ENCODE results near the gene MEIS1.

MEIS1 gene

DNA sequence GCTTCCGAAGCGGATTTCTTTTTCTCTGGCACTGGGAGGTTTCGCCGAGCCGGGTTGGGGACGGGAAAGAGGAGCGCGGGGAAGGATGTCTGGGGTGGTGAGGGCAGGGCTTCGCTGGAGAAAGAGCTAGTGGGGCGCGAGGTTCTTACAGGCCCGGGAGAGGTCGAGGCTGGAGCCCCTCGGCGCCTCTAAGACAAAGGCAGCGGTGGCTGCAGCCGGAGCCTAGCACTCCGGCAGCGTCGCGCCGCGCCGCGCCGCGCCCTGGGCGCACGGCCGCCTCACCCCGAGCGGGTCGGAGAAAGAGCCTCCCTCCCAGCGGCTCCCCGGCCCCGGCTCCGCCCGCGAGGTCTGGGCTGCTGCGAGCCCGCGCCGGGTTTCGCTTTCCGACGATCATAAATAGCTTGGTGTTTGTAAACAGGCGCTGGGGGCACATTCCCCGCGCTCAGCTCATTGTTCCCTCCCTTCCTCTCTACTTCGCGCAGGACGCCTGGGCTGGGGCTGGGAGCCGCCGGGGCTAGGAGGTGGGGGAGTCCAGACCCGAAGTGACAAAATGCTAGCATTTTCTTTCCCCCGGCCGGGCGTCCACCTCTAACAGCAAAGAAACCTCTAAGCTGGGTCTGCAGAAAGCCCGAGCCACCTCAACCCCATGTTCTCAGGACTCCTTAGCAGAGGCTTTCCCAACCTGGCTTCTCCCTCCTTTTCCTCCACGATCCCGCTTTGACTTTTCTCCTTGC, 813 bp upstream of the MEIS1 start (continued):
- TF ChIP-seq, protein P1, sequence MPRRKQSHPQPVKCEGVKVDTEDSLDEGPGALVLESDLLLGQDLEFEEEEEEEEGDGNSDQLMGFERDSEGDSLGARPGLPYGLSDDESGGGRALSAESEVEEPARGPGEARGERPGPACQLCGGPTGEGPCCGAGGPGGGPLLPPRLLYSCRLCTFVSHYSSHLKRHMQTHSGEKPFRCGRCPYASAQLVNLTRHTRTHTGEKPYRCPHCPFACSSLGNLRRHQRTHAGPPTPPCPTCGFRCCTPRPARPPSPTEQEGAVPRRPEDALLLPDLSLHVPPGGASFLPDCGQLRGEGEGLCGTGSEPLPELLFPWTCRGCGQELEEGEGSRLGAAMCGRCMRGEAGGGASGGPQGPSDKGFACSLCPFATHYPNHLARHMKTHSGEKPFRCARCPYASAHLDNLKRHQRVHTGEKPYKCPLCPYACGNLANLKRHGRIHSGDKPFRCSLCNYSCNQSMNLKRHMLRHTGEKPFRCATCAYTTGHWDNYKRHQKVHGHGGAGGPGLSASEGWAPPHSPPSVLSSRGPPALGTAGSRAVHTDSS (tag by site-specific recombination; IDR thresholded peaks at IDR 0.05) = no peak
- TF ChIP-seq, protein P2, sequence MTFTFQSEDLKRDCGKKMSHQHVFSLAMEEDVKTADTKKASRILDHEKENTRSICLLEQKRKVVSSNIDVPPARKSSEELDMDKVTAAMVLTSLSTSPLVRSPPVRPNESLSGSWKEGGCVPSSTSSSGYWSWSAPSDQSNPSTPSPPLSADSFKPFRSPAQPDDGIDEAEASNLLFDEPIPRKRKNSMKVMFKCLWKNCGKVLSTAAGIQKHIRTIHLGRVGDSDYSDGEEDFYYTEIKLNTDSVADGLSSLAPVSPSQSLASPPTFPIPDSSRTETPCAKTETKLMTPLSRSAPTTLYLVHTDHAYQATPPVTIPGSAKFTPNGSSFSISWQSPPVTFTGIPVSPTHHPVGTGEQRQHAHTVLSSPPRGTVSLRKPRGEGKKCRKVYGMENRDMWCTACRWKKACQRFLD (tag by site-specific recombination; IDR thresholded peaks at IDR 0.05) = no peak
- TF ChIP-seq ZNF837 (tag by site-specific recombination; IDR thresholded peaks at IDR 0.05) = no peak

DNA sequence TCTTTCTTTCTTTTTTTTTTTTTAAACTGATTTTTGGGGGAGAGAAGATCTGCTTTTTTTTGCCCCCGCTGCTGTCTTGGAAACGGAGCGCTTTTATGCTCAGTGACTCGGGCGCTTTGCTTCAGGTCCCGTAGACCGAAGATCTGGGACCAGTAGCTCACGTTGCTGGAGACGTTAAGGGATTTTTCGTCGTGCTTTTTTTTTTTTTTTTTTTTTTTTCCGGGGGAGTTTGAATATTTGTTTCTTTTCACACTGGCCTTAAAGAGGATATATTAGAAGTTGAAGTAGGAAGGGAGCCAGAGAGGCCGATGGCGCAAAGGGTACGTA, 587 bp downstream of the MEIS1 start:
- ChIA-PET CTCF (interaction anchor here (0.7 to 1.3 kb wide), 7 partner anchors 114 to 883 kb away, joined by 3 to 7 read pairs (median 4); no protein-coding TSS in a partner anchor), POLR2A (interaction anchor here (0.6 to 2.0 kb wide), 8 partner anchors 16 to 1628 kb away, joined by 3 to 10 read pairs (median 4); no protein-coding TSS in a partner anchor)
- Histone ChIP-seq H3K9me3 (ENCODE audit: control insufficient read depth, insufficient read depth, low read depth, low read length) (no peaks in the 10 kb centered on the region), H3K36me3 (ENCODE audit: control insufficient read depth in 2 of 2, insufficient read depth in 1 of 2, low read length in 2 of 2) (peaks cover 4 to 23% of the 10 kb centered on the region in 2 experiments; a peak in 2 of 3 replicates), H3K4me1 (ENCODE audit: control insufficient read depth, insufficient read depth, low read length) (peaks cover 10% of the 10 kb centered on the region; the same call in 1 of the 2 replicates), H3K4me3 (ENCODE audit: low read depth, low read length) (peak overlapping the region; percentile 63), H3K27ac (ENCODE audit: extremely low read depth, low read depth, low read length) (peak overlapping the region; percentile 85)
- TF ChIP-seq ZNF473 (tag by site-specific recombination; IDR thresholded peaks at IDR 0.05) (no peak), ZBTB21 (tag by site-specific recombination; IDR thresholded peaks at IDR 0.05) (no peak), ZNF404 (tag by site-specific recombination; IDR thresholded peaks at IDR 0.05) (no peak), KLF10 (tag by site-specific recombination; IDR thresholded peaks at IDR 0.05) (no peak)

DNA sequence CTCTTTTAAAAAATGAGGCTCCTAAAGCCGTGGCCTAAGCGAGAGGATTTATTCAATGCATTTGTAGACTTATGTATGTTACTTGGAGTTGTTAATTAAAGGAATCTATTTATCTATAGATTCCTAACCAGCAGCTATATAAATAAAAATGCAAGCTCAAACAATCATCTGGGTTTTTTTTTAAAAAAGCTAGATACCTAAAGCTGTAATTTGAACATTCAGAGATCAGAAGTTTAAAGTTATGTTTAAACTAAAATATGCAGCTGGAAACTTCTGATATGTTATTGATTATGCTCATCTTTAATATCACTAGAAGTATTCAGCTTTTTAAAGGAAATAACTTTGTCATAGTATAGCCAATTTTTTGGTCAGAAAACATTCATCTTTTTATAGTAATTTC, 1.0 kb downstream of the MEIS1 start:
- Histone ChIP-seq H3K4me3 (ENCODE audit: low read depth, low read length) (peak overlapping the region; percentile 63), H3K4me1 (ENCODE audit: control insufficient read depth, insufficient read depth, low read length) (peaks cover 6% of the 10 kb centered on the region; the same call in 1 of the 2 replicates), H3K27ac (ENCODE audit: extremely low read depth, low read depth, low read length) (peak overlapping the region; percentile 85; the same call in 1 of the 2 replicates), H3K9me3 (ENCODE audit: control insufficient read depth, insufficient read depth, low read depth, low read length) (no peaks in the 10 kb centered on the region), H3K36me3 (ENCODE audit: control insufficient read depth in 2 of 2, insufficient read depth in 1 of 2, low read length in 2 of 2) (peaks cover 4 to 26% of the 10 kb centered on the region in 2 experiments; a peak in 2 of 3 replicates)
- ChIA-PET CTCF (interaction anchor here (0.7 to 1.3 kb wide), 5 partner anchors 114 to 883 kb away, joined by 3 to 7 read pairs (median 4); no protein-coding TSS in a partner anchor), POLR2A (interaction anchor here (0.7 to 2.0 kb wide), 4 partner anchors 15 to 1627 kb away, joined by 3 to 6 read pairs (median 4); no protein-coding TSS in a partner anchor)
- TF ChIP-seq BCL11A (tag by site-specific recombination; IDR thresholded peaks at IDR 0.05; ENCODE audit: low read depth) = no peak
- TF ChIP-seq, protein P3, sequence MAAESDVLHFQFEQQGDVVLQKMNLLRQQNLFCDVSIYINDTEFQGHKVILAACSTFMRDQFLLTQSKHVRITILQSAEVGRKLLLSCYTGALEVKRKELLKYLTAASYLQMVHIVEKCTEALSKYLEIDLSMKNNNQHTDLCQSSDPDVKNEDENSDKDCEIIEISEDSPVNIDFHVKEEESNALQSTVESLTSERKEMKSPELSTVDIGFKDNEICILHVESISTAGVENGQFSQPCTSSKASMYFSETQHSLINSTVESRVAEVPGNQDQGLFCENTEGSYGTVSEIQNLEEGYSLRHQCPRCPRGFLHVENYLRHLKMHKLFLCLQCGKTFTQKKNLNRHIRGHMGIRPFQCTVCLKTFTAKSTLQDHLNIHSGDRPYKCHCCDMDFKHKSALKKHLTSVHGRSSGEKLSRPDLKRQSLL (tag by site-specific recombination; IDR thresholded peaks at IDR 0.05) = no peak
- TF ChIP-seq, protein P4, sequence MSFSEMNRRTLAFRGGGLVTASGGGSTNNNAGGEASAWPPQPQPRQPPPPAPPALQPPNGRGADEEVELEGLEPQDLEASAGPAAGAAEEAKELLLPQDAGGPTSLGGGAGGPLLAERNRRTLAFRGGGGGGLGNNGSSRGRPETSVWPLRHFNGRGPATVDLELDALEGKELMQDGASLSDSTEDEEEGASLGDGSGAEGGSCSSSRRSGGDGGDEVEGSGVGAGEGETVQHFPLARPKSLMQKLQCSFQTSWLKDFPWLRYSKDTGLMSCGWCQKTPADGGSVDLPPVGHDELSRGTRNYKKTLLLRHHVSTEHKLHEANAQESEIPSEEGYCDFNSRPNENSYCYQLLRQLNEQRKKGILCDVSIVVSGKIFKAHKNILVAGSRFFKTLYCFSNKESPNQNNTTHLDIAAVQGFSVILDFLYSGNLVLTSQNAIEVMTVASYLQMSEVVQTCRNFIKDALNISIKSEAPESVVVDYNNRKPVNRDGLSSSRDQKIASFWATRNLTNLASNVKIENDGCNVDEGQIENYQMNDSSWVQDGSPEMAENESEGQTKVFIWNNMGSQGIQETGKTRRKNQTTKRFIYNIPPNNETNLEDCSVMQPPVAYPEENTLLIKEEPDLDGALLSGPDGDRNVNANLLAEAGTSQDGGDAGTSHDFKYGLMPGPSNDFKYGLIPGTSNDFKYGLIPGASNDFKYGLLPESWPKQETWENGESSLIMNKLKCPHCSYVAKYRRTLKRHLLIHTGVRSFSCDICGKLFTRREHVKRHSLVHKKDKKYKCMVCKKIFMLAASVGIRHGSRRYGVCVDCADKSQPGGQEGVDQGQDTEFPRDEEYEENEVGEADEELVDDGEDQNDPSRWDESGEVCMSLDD (tag by site-specific recombination; IDR thresholded peaks at IDR 0.05) = no peak
- no peak for TF ChIP-seq ZNF624 (tag by site-specific recombination; IDR thresholded peaks at IDR 0.05)
- TF ChIP-seq ZNF629 (tag by site-specific recombination; IDR thresholded peaks at IDR 0.05) = no peak
- TF ChIP-seq ZNF239 (tag by site-specific recombination; IDR thresholded peaks at IDR 0.05) = no peak
- no peak for TF ChIP-seq OSR2 (tag by site-specific recombination; IDR thresholded peaks at IDR 0.05)
- TF ChIP-seq SP3 (tag by site-specific recombination; IDR thresholded peaks at IDR 0.05) = no peak
- TF ChIP-seq ZNF830 (tag by site-specific recombination; IDR thresholded peaks at IDR 0.05; ENCODE audit: low read depth) = no peak
- TF ChIP-seq, protein P5, sequence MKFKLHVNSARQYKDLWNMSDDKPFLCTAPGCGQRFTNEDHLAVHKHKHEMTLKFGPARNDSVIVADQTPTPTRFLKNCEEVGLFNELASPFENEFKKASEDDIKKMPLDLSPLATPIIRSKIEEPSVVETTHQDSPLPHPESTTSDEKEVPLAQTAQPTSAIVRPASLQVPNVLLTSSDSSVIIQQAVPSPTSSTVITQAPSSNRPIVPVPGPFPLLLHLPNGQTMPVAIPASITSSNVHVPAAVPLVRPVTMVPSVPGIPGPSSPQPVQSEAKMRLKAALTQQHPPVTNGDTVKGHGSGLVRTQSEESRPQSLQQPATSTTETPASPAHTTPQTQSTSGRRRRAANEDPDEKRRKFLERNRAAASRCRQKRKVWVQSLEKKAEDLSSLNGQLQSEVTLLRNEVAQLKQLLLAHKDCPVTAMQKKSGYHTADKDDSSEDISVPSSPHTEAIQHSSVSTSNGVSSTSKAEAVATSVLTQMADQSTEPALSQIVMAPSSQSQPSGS (tag by site-specific recombination; IDR thresholded peaks at IDR 0.05; ENCODE audit: low read depth) = no peak
- TF ChIP-seq ZNF350 (tag by site-specific recombination; IDR thresholded peaks at IDR 0.05) = no peak
- no peak for TF ChIP-seq ZNF585B (tag by site-specific recombination; IDR thresholded peaks at IDR 0.05)
- TF ChIP-seq, protein P6, sequence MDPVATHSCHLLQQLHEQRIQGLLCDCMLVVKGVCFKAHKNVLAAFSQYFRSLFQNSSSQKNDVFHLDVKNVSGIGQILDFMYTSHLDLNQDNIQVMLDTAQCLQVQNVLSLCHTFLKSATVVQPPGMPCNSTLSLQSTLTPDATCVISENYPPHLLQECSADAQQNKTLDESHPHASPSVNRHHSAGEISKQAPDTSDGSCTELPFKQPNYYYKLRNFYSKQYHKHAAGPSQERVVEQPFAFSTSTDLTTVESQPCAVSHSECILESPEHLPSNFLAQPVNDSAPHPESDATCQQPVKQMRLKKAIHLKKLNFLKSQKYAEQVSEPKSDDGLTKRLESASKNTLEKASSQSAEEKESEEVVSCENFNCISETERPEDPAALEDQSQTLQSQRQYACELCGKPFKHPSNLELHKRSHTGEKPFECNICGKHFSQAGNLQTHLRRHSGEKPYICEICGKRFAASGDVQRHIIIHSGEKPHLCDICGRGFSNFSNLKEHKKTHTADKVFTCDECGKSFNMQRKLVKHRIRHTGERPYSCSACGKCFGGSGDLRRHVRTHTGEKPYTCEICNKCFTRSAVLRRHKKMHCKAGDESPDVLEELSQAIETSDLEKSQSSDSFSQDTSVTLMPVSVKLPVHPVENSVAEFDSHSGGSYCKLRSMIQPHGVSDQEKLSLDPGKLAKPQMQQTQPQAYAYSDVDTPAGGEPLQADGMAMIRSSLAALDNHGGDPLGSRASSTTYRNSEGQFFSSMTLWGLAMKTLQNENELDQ (tag by site-specific recombination; IDR thresholded peaks at IDR 0.05; ENCODE audit: low read depth) = no peak

Measured in HEK293 (cell line).